Endothelial cell of umbilical vein (primary cell): ENCODE data around the gene ACTN3. TPM values are rescaled to one million over a fixed set of nuclear protein-coding genes. Genes with fewer than 3 reads are reported as not detected.

Experiments
- BruUV-seq: library from RNA; stranded (reverse); fragments of 400-500 nt; replicated peaks from 2 replicates; lab custom pipeline; 2021; lab: Mats Ljungman, UMichigan
- CTCF ChIA-PET: fragments of 300-600, 350-600 bp; sonication (Branson Sonifier 250); formaldehyde crosslinking; loops from one replicate; lab custom pipeline; 2021; ENCODE audit warnings: antibody characterized with exemption, inconsistent platforms; lab: Charles Lee
- POLR2A ChIA-PET: fragments of 300-600, 350-600 bp; sonication (Branson Sonifier 250); formaldehyde crosslinking; loops from one replicate; lab custom pipeline; 2021; ENCODE audit warnings: antibody characterized with exemption, inconsistent platforms; lab: Charles Lee
- DNase-seq: peaks from one replicate; pipeline ENCODE4 v3.0.0-alpha.2; 2011; ENCODE audit warnings: low read depth, low spot score
- FAIRE-seq: peaks from 2 replicates; lab custom pipeline; 2011; peaks lifted over from hg19 to GRCh38; lab: Jason Lieb, UNC
- H2AFZ ChIP-seq: 2 replicates; pipeline ENCODE4 v1.6.0; 2012; ENCODE audit warnings: low read depth, low read length, control low read depth, inconsistent platforms
- H3K27ac ChIP-seq: 2 replicates; pipeline ENCODE4 v1.5.1; 2011; ENCODE audit warnings: low read depth, mild to moderate bottlenecking, control low read depth, low read length, moderate library complexity; ENCODE audit not compliant: insufficient read depth
- H3K27me3 ChIP-seq, 2 experiments: 2 replicates each; pipeline versions ENCODE4 v1.6.0 to v1.6.1; 2011; ENCODE audit warnings: low read length in 2 of 2, mixed read lengths in 1 of 2; ENCODE audit not compliant: control insufficient read depth in 2 of 2, insufficient read depth in 2 of 2
- H3K36me3 ChIP-seq, 2 experiments: 2 replicates in 1 of 2; 3 replicates in 1 of 2; pipeline ENCODE4 v1.5.1; 2011; ENCODE audit warnings: low read length in 2 of 2, mild to moderate bottlenecking in 1 of 2, moderate library complexity in 1 of 2; ENCODE audit not compliant: control insufficient read depth in 2 of 2, insufficient read depth in 2 of 2; ENCODE audit errors: extremely low read depth in 1 of 2
- H3K4me1 ChIP-seq: 3 replicates; pipeline ENCODE4 v1.5.1; 2011; ENCODE audit warnings: mild to moderate bottlenecking, low read length; ENCODE audit not compliant: control insufficient read depth, insufficient read depth; ENCODE audit errors: extremely low read depth
- H3K4me2 ChIP-seq: 2 replicates; pipeline ENCODE4 v1.6.1; 2011; ENCODE audit warnings: low read length, control low read depth, mixed read lengths; ENCODE audit not compliant: insufficient read depth
- H3K4me3 ChIP-seq, 3 experiments: fragments of 200-600 bp in 1 of 3; sonication (generic), shearing (Covaris generic) in 1 of 3; replicated peaks in 1 of 3; 2 replicates each; pipeline ENCODE4 v1.5.1; 2011 to 2016; ENCODE audit warnings: control low read depth in 3 of 3, low read length in 3 of 3, mild to moderate bottlenecking in 2 of 3, inconsistent platforms in 1 of 3, low read depth in 1 of 3, moderate library complexity in 1 of 3; ENCODE audit not compliant: insufficient read depth in 1 of 3
- H3K79me2 ChIP-seq: 2 replicates; pipeline ENCODE4 v1.6.0; 2012; ENCODE audit warnings: low read length, inconsistent platforms; ENCODE audit not compliant: control insufficient read depth, insufficient read depth
- H3K9ac ChIP-seq: replicated peaks from 2 replicates; pipeline ENCODE3; 2011; ENCODE audit warnings: low read length, control low read depth; ENCODE audit not compliant: insufficient read depth; ENCODE audit errors: extremely low read depth
- H3K9me1 ChIP-seq: replicated peaks from 3 replicates; pipeline ENCODE4 v1.6.0; 2011; ENCODE audit warnings: mild to moderate bottlenecking, low read length; ENCODE audit not compliant: control insufficient read depth, insufficient read depth; ENCODE audit errors: extremely low read depth
- H3K9me3 ChIP-seq: replicated peaks from 2 replicates; pipeline ENCODE4 v1.5.1; 2012; ENCODE audit warnings: low read length, inconsistent platforms; ENCODE audit not compliant: control insufficient read depth, insufficient read depth
- H4K20me1 ChIP-seq: replicated peaks from 2 replicates; pipeline ENCODE3; 2011; ENCODE audit warnings: mild to moderate bottlenecking, low read length; ENCODE audit not compliant: control insufficient read depth, insufficient read depth; ENCODE audit errors: extremely low read depth
- EZH2 ChIP-seq: IDR thresholded peaks from 2 replicates; pipeline ENCODE4 v1.6.1; 2012; ENCODE audit warnings: borderline replicate concordance, low read depth, mild to moderate bottlenecking, moderate library complexity, low read length, inconsistent platforms; ENCODE audit not compliant: severe bottlenecking
- FOS ChIP-seq: IDR thresholded peaks from 2 replicates; pipeline ENCODE4 v1.6.1; 2011; ENCODE audit warnings: mild to moderate bottlenecking, low read length, moderate library complexity, borderline replicate concordance; ENCODE audit not compliant: insufficient read depth
- GATA2 ChIP-seq: IDR thresholded peaks from 2 replicates; pipeline ENCODE4 v1.7.0; 2011; ENCODE audit warnings: low read depth, mild to moderate bottlenecking, moderate library complexity, mixed read lengths, low read length; ENCODE audit not compliant: insufficient read length, insufficient read depth
- JUN ChIP-seq: IDR thresholded peaks from 2 replicates; pipeline ENCODE4 v1.6.1; 2011; ENCODE audit warnings: borderline replicate concordance, low read depth; ENCODE audit not compliant: insufficient read length, insufficient read depth
- MYC ChIP-seq: IDR thresholded peaks from one replicate; pipeline ENCODE4 v1.6.1; 2011; ENCODE audit warnings: mild to moderate bottlenecking, low read depth, low read length
- POLR2A ChIP-seq: IDR thresholded peaks from 2 replicates; pipeline ENCODE4 v1.6.1; 2012; ENCODE audit warnings: low read depth, mild to moderate bottlenecking, control low read depth, low read length
- POLR2AphosphoS5 ChIP-seq: IDR thresholded peaks from 2 replicates; pipeline ENCODE4 v1.6.1; 2012; ENCODE audit warnings: low read depth, mild to moderate bottlenecking, control low read depth, low read length, moderate library complexity; ENCODE audit not compliant: insufficient read depth
- dilution Hi-C: fragments of 300-500 bp; cut with MboI; formaldehyde crosslinking; loops from one replicate; pipeline ENCODE4 v1.15.0; 2019; ENCODE audit warnings: low sequenced_read_pairs; ENCODE audit not compliant: extremely low pct_ligation_motif_present
- intact Hi-C: fragments of 100-400 bp; cut with micrococcal nuclease; formaldehyde crosslinking; loops from one replicate; pipeline ENCODE4 v1.10.0; 2022
- polyA plus RNA-seq, 4 experiments: library from polyadenylated mRNA; depleted of rRNA in 3 of 4; stranded (reverse) in 3 of 4; unstranded in 1 of 4; fragments of >200 nt; gene quantifications; 2 replicates each; pipeline versions ENCODE4 v1.2.1 to v1.2.3, GENCODE V29; 2011 to 2012; ENCODE audit warnings: missing spikeins in 1 of 4
- total RNA-seq: library from RNA; stranded (reverse); gene quantifications from 2 replicates; pipeline ENCODE4 v1.2.3, GENCODE V29; 2021
- TF ChIP-seq, protein P1 (sequence below), 2 donors: IDR thresholded peaks; 1 replicate in 1 of 2; 2 replicates in 1 of 2; pipeline ENCODE4 v1.5.1; 2011; ENCODE audit warnings: low read length in 2 of 2, mild to moderate bottlenecking in 2 of 2, moderate library complexity in 2 of 2, control low read depth in 1 of 2, inconsistent platforms in 1 of 2, low read depth in 1 of 2; ENCODE audit not compliant: insufficient read depth in 1 of 2; ENCODE audit errors: extremely low read depth in 1 of 2
- TF ChIP-seq, protein P2 (sequence below): IDR thresholded peaks from 2 replicates; pipeline ENCODE4 v1.6.1; 2011; ENCODE audit not compliant: insufficient read depth, insufficient read length

Gene ACTN3
- total and polyA plus RNA-seq, 2 donors (not counting 3 experiments of a cell fraction or from before 2014, with no cell fraction given) = 0.17 to 0.18 TPM

DNA sequence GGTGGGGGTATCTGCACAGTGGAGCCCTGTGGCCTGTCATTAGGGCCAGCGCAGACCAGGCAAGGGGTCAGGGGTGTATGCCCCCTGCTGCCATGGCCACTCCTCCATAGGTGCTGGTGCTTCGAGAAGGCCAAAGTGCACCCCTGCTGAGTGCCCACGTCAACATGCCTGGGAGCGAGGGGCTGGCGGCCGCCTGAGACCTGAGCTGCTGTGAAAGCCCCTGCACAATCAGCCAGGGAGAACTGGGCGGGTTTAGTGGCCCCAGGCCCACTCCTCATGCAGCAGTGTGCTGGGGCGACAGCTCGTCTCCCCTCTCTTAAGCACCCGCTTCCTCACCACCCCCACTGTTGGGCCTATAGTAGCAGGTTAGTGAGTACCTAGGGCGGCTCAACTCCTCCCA, 14.9 kb upstream of the ACTN3 start:
- H4K20me1 ChIP-seq = no peaks in the 10 kb centered on the region
- DNase-seq (no peak), FAIRE-seq (no peak)
- no peak overlapping the region for H3K4me3 ChIP-seq
- dilution Hi-C loops = no loop called here
- ChIA-PET POLR2A (no interaction called here), CTCF (interaction anchor here (2.3 kb wide), 1 partner anchor 10 kb away, joined by 8 read pairs; no protein-coding TSS in a partner anchor)
- no peak overlapping the region for H3K27ac ChIP-seq
- no peaks in the 10 kb centered on the region for H3K4me1 ChIP-seq
- peaks cover 0 to 4% of the 10 kb centered on the region in 2 experiments for H3K36me3 ChIP-seq
- TF ChIP-seq FOS (no peak), POLR2AphosphoS5 (no peak), JUN (no peak), GATA2 (no peak), POLR2A (no peak), MYC (no peak), EZH2 (no peak)
- TF ChIP-seq, protein P1, sequence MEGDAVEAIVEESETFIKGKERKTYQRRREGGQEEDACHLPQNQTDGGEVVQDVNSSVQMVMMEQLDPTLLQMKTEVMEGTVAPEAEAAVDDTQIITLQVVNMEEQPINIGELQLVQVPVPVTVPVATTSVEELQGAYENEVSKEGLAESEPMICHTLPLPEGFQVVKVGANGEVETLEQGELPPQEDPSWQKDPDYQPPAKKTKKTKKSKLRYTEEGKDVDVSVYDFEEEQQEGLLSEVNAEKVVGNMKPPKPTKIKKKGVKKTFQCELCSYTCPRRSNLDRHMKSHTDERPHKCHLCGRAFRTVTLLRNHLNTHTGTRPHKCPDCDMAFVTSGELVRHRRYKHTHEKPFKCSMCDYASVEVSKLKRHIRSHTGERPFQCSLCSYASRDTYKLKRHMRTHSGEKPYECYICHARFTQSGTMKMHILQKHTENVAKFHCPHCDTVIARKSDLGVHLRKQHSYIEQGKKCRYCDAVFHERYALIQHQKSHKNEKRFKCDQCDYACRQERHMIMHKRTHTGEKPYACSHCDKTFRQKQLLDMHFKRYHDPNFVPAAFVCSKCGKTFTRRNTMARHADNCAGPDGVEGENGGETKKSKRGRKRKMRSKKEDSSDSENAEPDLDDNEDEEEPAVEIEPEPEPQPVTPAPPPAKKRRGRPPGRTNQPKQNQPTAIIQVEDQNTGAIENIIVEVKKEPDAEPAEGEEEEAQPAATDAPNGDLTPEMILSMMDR (IDR thresholded peaks at IDR 0.05; ENCODE audit: extremely low read depth in 1 of 2, insufficient read depth in 1 of 2, low read depth in 1 of 2, low read length in 2 of 2) = no peak
- TF ChIP-seq, protein P2, sequence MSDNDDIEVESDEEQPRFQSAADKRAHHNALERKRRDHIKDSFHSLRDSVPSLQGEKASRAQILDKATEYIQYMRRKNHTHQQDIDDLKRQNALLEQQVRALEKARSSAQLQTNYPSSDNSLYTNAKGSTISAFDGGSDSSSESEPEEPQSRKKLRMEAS = no peak
- H3K9me1 ChIP-seq = no peaks in the 10 kb centered on the region
- H3K9me3 ChIP-seq = no peaks in the 10 kb centered on the region
- no TSS peak for BruUV-seq
- no peak overlapping the region for H3K9ac ChIP-seq
- intact Hi-C loops = no loop called here
- no peak overlapping the region for H3K4me2 ChIP-seq
- H2AFZ ChIP-seq = no peak overlapping the region
- H3K79me2 ChIP-seq = no peaks in the 10 kb centered on the region
- H3K27me3 ChIP-seq = no peaks in the 10 kb centered on the region
